OCI-LY1 (cell line): Measurements from ENCODE around the gene PNLIPRP2.

ENCODE experiments used
- H2AFZ ChIP-seq: fragments of 200-600 bp; sonication (generic), shearing (Covaris generic); 2 replicates; pipeline ENCODE4 v1.6.0; 2014; ENCODE audit warnings: antibody characterized with exemption, mild to moderate bottlenecking, low read length
- H3F3A ChIP-seq: fragments of 200-600 bp; sonication (generic), shearing (Covaris generic); 2 replicates; pipeline ENCODE4 v1.6.0; 2014; ENCODE audit warnings: mild to moderate bottlenecking, antibody characterized with exemption, low read length, moderate library complexity; ENCODE audit not compliant: insufficient read depth
- H3K27ac ChIP-seq: fragments of 200-600 bp; sonication (generic); 2 replicates; pipeline ENCODE4 v1.5.1; 2014; ENCODE audit warnings: low read length, mixed run types, mild to moderate bottlenecking, low read depth; ENCODE audit not compliant: poor library complexity, severe bottlenecking
- H3K27me3 ChIP-seq: fragments of 200-600 bp; sonication (generic); 2 replicates; pipeline ENCODE4 v1.6.0; 2014; ENCODE audit warnings: antibody characterized with exemption, mild to moderate bottlenecking, low read length, moderate library complexity; ENCODE audit not compliant: insufficient read depth
- H3K36me3 ChIP-seq: fragments of 200-600 bp; sonication (generic); 2 replicates; pipeline ENCODE4 v1.6.1; 2014; ENCODE audit warnings: mild to moderate bottlenecking, antibody characterized with exemption, low read length, moderate library complexity, mixed read lengths; ENCODE audit not compliant: insufficient read depth
- H3K4me1 ChIP-seq: fragments of 200-600 bp; sonication (generic); 2 replicates; pipeline ENCODE4 v1.5.1; 2014; ENCODE audit warnings: mild to moderate bottlenecking, low read length, moderate library complexity; ENCODE audit not compliant: insufficient read depth, severe bottlenecking
- H3K4me2 ChIP-seq: fragments of 200-600 bp; sonication (generic), shearing (Covaris generic); 2 replicates; pipeline ENCODE4 v1.6.1; 2014; ENCODE audit warnings: low read length
- H3K4me3 ChIP-seq: fragments of 200-600 bp; sonication (generic); 2 replicates; pipeline ENCODE4 v1.5.1; 2014; ENCODE audit warnings: low read length, low read depth, mild to moderate bottlenecking, mixed read lengths; ENCODE audit not compliant: poor library complexity, severe bottlenecking
- H3K79me2 ChIP-seq: fragments of 200-600 bp; shearing (Covaris generic); 2 replicates; pipeline ENCODE4 v1.6.1; 2016; ENCODE audit warnings: mixed run types, low read length, mixed read lengths; ENCODE audit not compliant: insufficient read depth
- H3K9ac ChIP-seq: fragments of 200-600 bp; sonication (generic), shearing (Covaris generic); 2 replicates; pipeline ENCODE4 v1.6.1; 2014; ENCODE audit warnings: mild to moderate bottlenecking, low read length, mixed read lengths
- H3K9me2 ChIP-seq: fragments of 200-600 bp; sonication (generic), shearing (Covaris generic); 2 replicates; pipeline ENCODE4 v1.6.1; 2014; ENCODE audit warnings: low read depth, mild to moderate bottlenecking, low read length, mixed read lengths
- H3K9me3 ChIP-seq: fragments of 200-600 bp; shearing (Covaris generic); 2 replicates; pipeline ENCODE4 v1.6.1; 2014; ENCODE audit warnings: low read length, mixed read lengths
- H4K20me1 ChIP-seq: fragments of 200-600 bp; sonication (generic), shearing (Covaris generic); 2 replicates; pipeline ENCODE4 v1.6.0; 2016; ENCODE audit warnings: mild to moderate bottlenecking, low read length; ENCODE audit not compliant: insufficient read depth
- CTCF ChIP-seq: fragments of 200-600 bp; sonication (generic), shearing (Covaris generic); IDR thresholded peaks from 2 replicates; pipeline ENCODE4 v1.5.1; 2017; ENCODE audit warnings: mild to moderate bottlenecking, antibody characterized with exemption, low read length, moderate library complexity, mixed read lengths
- EZH2 ChIP-seq: fragments of 200-600 bp; sonication (generic), shearing (Covaris generic); IDR thresholded peaks from 2 replicates; pipeline ENCODE4 v1.8.0; 2017; ENCODE audit warnings: borderline replicate concordance, mixed run types, mild to moderate bottlenecking, antibody characterized with exemption, low read length, moderate library complexity, mixed read lengths

The PNLIPRP2 gene

GRCh38 chr10:116597543-116597942 lies 23.2 kb upstream of the PNLIPRP2 start:
- Histone ChIP-seq H3K9ac (no peak overlapping the region), H3K4me3 (no peak overlapping the region), H4K20me1 (no peaks in the 10 kb centered on the region), H3K9me3 (no peaks in the 10 kb centered on the region), H3K27ac (no peak overlapping the region), H3K9me2 (no peaks in the 10 kb centered on the region), H3K4me2 (no peak overlapping the region), H2AFZ (no peak overlapping the region), H3F3A (no peaks in the 10 kb centered on the region), H3K4me1 (no peaks in the 10 kb centered on the region), H3K36me3 (no peaks in the 10 kb centered on the region), H3K27me3 (no peaks in the 10 kb centered on the region), H3K79me2 (no peaks in the 10 kb centered on the region)
- no peak for TF ChIP-seq EZH2
- no peak for TF ChIP-seq CTCF

DNA sequence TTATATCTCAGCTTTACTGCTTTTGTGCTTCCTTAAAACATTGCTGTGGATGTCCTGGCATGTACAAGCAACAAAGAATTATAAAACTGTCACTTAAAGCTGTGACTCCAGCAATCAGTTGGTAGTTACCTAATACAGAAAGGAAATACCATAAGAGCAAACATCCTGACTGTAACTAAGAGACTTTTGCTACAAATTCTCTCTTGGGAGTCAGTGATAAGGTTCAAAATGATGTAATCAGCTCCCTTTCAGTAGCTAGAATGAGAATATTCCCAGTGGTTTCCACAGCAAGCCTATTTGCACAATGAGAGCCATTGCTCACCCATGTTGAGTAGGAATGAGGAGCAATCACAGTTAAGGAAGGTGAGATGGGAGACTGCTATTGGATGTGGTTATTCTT lies 22.4 kb upstream of the PNLIPRP2 start:
- TF ChIP-seq CTCF (no peak), EZH2 (no peak)

GRCh38 chr10:116599991-116600390 lies 20.8 kb upstream of the PNLIPRP2 start:
- Histone ChIP-seq H3K27ac (no peak overlapping the region), H3K9ac (no peak overlapping the region), H3F3A (no peaks in the 10 kb centered on the region), H3K9me2 (no peaks in the 10 kb centered on the region), H3K4me3 (no peak overlapping the region), H3K36me3 (no peaks in the 10 kb centered on the region), H3K27me3 (no peaks in the 10 kb centered on the region), H2AFZ (no peak overlapping the region), H3K9me3 (no peaks in the 10 kb centered on the region), H3K4me1 (no peaks in the 10 kb centered on the region), H3K4me2 (no peak overlapping the region), H4K20me1 (no peaks in the 10 kb centered on the region), H3K79me2 (no peaks in the 10 kb centered on the region)
- no peak for TF ChIP-seq EZH2
- TF ChIP-seq CTCF: no peak

More for the DNA sequence above, 22.4 kb upstream of the PNLIPRP2 start:
- Histone ChIP-seq H3K27me3 (no peaks in the 10 kb centered on the region), H3K79me2 (no peaks in the 10 kb centered on the region), H3F3A (no peaks in the 10 kb centered on the region), H3K9me2 (no peaks in the 10 kb centered on the region), H4K20me1 (no peaks in the 10 kb centered on the region), H3K27ac (no peak overlapping the region), H3K9ac (no peak overlapping the region), H2AFZ (no peak overlapping the region), H3K36me3 (no peaks in the 10 kb centered on the region), H3K4me2 (no peak overlapping the region), H3K4me3 (no peak overlapping the region), H3K9me3 (no peaks in the 10 kb centered on the region), H3K4me1 (no peaks in the 10 kb centered on the region)
